ENCODE results near the gene ANAPC1.
"Not testable (repeated sequence)": the region's sequence is repeated elsewhere in the genome, so short reads cannot be mapped to it uniquely, and the experiment has no call there.

ANAPC1 gene

GRCh38 chr2:111883661-111884591 lies at the start of gene ANAPC1:
TSS of gene ANAPC1 (minus strand) at chr2:111884193. CDS start at chr2:111880825, 3,368 bp downstream.
- peak; percentile 76 for DNase-seq (ENCODE audit: low spot score)

- DNase-seq (ENCODE audit: low spot score) = no peak
Observed at GRCh38 chr2:111932841-111933291, 48.9 kb upstream of the ANAPC1 start.

- DNase-seq (ENCODE audit: low spot score) = no peak
Observed at GRCh38 chr2:111930875-111931274, 46.9 kb upstream of the ANAPC1 start.

- no peak for DNase-seq (ENCODE audit: low spot score)
Observed at GRCh38 chr2:111930409-111930808, 46.4 kb upstream of the ANAPC1 start.

- DNase-seq (ENCODE audit: low spot score) = no peak
Observed at GRCh38 chr2:111927723-111928122, 43.7 kb upstream of the ANAPC1 start.

GRCh38 chr2:111924617-111925107 lies 40.7 kb upstream of the ANAPC1 start:
- no peak for DNase-seq (ENCODE audit: low spot score)

- DNase-seq (ENCODE audit: low spot score) = no peak
Observed at GRCh38 chr2:111923276-111923804, 39.3 kb upstream of the ANAPC1 start.

GRCh38 chr2:111919794-111920608 lies 36.0 kb upstream of the ANAPC1 start:
- DNase-seq (ENCODE audit: low spot score) = no peak

- no peak for DNase-seq (ENCODE audit: low spot score)
Observed at GRCh38 chr2:111919365-111919764, 35.4 kb upstream of the ANAPC1 start.

GRCh38 chr2:111918383-111918806 lies 34.4 kb upstream of the ANAPC1 start:
- DNase-seq (ENCODE audit: low spot score) = no peak

- DNase-seq (ENCODE audit: low spot score) = no peak
Observed at GRCh38 chr2:111917106-111917505, 33.1 kb upstream of the ANAPC1 start.

- DNase-seq (ENCODE audit: low spot score) = no peak
Observed at GRCh38 chr2:111912547-111912946, 28.6 kb upstream of the ANAPC1 start.

- not testable (repeated sequence) for DNase-seq (ENCODE audit: low spot score)
Observed at GRCh38 chr2:111911295-111911977, 27.4 kb upstream of the ANAPC1 start.

- no peak for DNase-seq (ENCODE audit: low spot score)
Observed at GRCh38 chr2:111910609-111911277, 26.8 kb upstream of the ANAPC1 start.

GRCh38 chr2:111909997-111910396 lies 26.0 kb upstream of the ANAPC1 start:
- not testable (repeated sequence) for DNase-seq (ENCODE audit: low spot score)

- DNase-seq (ENCODE audit: low spot score) = no peak
Observed at GRCh38 chr2:111909079-111909478, 25.1 kb upstream of the ANAPC1 start.

GRCh38 chr2:111908578-111908977 lies 24.6 kb upstream of the ANAPC1 start:
- DNase-seq (ENCODE audit: low spot score) = no peak

- DNase-seq (ENCODE audit: low spot score) = no peak
Observed at GRCh38 chr2:111905990-111906735, 22.2 kb upstream of the ANAPC1 start.

- DNase-seq (ENCODE audit: low spot score) = not testable (repeated sequence)
Observed at GRCh38 chr2:111905475-111905869, 21.5 kb upstream of the ANAPC1 start.

- DNase-seq (ENCODE audit: low spot score) = no peak
Observed at GRCh38 chr2:111904726-111905474, 20.9 kb upstream of the ANAPC1 start.

Measured in CD4-positive, alpha-beta T cell treated with Interleukin-6 at 100 ng/mL for 8 hours (primary cell).